ENCODE measurements around the gene PRKAR1B. TPM values are rescaled to one million over a fixed set of nuclear protein-coding genes. Genes with fewer than 3 reads are reported as not detected.

Gene PRKAR1B
- polyA plus RNA-seq, 3 donors, result 38.9 to 42.7 (median 39.9) TPM

DNA sequence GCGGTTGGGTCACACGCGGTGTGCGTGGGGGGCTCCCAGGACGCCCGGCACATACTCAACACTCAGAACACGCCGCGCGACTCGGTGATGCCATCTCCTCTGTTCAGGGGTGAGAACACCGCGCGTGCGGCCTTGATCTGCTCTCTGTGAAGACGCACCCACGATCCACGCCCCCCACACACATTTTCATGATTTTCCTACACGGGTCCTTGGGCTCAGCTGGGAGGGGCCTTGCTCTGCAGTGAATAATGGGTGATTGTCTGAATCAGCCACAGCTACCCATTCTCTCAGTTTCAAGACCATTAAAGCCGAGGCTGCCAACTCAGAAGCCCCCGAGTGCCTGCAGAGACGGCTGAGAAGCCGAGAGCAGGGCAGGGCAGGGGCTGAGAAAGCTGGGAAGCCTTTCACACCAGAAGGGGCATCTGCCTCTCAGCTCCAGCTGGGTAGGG is 153.1 kb downstream of the PRKAR1B start:
- DNase-seq, result no peak

DNA sequence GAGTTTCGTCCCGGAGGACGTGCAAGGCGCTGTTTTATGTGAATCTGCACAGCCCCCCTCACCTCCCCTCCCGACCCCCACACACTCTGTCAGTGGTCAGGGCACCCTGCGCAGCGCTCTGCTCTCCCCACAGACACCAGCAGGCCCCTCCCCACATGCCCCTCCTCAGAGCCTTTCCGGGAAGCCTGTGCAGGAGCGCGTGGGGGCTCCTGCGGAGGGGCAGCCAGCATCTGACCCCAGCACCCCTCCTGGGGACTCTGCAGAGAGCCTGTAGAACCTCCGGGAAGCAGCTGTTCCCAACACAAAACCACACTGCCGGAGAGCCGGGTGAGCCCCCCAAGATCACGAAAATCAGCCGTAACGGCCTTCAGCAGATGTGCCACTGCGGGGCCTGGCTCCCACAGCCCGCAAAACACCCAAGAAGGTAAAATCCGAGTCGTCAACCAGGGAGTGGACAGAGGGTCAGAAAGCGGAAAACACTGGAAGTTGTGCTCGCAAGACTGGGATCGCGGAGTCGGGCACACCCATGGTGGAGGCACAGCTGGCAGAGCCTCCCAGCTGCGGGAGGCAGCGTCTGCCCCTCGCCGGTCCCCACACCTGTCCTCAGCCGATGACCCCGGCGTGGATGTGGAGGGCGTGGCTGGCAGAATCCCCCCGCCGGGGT is 153.7 kb downstream of the PRKAR1B start:
- DNase-seq, result no peak

GRCh38 chr7:572416-573268 is 154.4 kb downstream of the PRKAR1B start:
- DNase-seq, result peak; percentile 71

DNA sequence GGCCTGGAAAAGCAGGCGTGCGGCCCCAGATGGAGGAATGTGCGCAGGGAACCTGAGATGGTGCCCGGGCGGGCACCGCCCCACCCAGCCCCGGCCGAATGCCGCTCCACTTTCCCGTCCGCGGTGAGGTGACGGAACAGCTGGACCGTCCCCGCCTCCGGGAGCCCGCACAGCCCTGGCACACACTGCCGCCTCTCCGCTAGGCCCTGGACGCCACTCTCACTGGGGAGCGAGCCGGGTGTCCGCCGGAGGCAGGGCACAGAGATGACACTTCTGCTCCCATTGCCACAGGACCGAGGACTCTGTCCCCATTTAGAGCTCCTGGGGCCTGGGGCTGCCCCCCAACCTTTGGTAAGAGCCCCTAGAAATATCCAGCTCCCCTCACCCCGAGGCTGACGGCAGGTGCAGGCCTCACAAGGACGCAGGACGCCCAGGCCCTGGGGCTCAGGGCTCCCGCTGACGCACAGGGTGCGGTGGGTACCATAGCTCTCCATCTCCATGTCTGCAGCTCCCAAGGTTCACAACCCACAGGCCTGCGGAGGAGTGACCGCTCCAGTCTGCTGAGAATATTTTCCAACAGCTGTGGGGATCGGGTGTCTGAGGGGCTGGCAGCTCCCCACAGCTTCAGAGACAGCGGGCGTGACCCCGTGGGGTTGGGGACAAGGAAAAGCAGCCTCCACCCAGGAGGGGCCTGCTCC is 155.2 kb downstream of the PRKAR1B start:
- no peak for DNase-seq

- no peak for DNase-seq
Measured at GRCh38 chr7:571096-571717, 155.9 kb downstream of the PRKAR1B start.

GRCh38 chr7:570801-571070 is 156.3 kb downstream of the PRKAR1B start:
- no peak for DNase-seq

DNA sequence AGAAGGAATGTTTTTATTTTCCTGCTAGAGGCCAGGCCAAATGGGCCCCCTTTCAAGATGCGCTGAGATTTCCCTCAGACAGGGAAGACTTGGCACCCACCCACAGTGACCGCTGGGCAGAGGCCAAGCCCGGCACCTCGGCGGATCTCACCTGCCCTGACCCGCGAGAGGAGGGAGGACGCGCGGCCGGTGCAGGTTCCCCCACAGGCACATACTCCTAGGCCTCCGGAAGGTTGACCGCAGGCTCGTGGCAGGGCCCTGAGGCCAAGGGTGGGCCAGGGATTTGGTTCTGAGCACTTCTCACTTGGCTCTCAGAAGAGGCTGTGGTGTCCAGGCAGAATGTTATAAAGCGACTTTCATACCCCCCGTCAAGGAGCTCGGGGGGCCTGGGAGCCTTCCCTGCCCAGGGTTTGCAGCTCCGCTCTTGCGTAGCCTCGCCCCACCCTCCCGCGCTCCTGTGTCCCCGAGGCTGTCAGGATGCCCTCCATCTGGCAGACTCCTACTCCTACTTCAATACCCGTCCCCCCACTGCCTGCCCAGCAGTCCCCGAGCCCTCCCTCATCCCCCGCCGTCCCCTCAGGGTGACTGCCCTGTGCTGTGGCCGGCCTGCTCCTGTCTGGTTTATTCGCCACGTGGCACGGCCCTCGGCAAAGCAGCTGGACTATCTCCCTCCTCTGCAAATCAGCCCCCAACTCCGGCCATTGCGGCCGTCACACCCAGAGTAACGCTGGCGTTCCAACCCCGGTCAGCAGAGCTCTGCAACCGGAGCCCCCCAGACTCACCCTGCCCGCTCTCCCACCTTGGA is 156.9 kb downstream of the PRKAR1B start:
- DNase-seq, result no peak

GRCh38 chr7:569071-569855 is 157.8 kb downstream of the PRKAR1B start:
- DNase-seq, result no peak

DNA sequence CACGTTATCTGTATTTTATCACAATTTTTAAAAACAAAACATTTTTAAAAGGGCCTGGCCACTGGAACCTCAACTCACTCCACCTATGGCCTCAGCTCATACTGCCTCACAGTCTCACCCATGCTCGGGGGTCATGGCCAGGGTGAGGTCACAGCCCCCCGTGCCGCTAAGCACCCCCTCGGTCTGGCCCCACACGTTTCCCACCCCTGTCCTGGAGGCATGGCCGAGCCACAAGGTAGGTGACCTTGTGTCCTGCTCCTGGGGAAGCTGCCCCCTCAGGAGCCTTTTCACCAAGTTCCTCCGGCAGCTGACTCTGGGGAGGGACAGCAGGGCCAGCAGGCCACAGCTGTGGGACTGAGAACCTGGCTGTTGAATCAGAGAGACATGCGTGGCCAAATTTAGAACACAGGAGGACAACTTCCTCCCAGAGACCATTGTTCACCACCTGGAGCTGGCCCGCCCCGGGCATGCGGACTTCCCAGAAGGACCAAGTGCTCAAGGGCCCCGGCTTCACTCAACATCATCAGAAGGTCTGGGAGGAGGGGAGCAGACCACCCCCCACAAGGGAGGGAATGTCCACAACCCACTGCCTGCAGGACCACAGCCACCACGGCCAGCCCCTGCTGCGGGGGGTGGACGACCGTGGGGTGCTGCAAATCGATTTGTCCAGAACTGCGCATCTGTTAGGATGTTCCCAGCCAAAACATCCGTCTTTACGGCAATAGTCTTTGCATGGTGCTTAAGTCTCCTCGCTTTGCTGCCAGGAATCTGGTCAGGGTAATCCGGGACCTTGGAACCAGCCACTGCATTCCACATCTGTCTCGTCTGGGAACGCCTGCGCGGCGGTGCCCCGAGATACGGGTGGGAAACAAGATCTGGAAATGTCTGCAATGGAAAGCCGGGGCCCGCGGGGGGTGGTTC is 158.8 kb downstream of the PRKAR1B start:
- no peak for DNase-seq

DNA sequence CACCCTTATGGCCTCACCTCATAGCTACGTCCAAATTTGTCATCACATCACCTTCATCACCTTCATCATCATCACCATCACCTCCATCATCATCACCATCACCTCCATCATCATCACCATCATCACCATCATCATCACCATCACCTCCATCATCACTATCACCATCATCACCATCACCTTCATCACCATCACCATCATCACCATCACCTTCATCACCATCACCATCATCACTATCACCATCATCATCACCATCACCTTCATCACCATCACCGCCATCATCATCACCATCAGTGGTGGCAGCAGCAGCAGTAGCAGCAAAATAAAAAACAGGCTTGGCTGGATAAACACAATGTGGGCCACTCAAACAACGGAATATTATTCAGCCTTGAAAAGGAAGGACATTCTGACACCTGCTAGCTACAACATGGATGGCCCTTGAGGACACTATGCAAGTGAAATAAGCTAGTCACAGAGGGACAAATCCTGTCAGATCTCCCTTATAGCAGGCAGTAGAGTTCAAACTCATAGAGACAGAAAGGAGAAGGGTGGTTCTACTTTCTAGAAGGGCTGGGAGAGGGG is 159.7 kb downstream of the PRKAR1B start:
- DNase-seq, result no peak

GRCh38 chr7:566100-566499 is 161.0 kb downstream of the PRKAR1B start:
- DNase-seq, result no peak

GRCh38 chr7:564176-564865 is 162.8 kb downstream of the PRKAR1B start:
- DNase-seq, result no peak

GRCh38 chr7:563629-564170 is 163.4 kb downstream of the PRKAR1B start:
- no peak for DNase-seq

GRCh38 chr7:562789-563628 is 164.1 kb downstream of the PRKAR1B start:
- DNase-seq, result no peak

GRCh38 chr7:562374-562675 is 164.8 kb downstream of the PRKAR1B start:
- no peak for DNase-seq

DNA sequence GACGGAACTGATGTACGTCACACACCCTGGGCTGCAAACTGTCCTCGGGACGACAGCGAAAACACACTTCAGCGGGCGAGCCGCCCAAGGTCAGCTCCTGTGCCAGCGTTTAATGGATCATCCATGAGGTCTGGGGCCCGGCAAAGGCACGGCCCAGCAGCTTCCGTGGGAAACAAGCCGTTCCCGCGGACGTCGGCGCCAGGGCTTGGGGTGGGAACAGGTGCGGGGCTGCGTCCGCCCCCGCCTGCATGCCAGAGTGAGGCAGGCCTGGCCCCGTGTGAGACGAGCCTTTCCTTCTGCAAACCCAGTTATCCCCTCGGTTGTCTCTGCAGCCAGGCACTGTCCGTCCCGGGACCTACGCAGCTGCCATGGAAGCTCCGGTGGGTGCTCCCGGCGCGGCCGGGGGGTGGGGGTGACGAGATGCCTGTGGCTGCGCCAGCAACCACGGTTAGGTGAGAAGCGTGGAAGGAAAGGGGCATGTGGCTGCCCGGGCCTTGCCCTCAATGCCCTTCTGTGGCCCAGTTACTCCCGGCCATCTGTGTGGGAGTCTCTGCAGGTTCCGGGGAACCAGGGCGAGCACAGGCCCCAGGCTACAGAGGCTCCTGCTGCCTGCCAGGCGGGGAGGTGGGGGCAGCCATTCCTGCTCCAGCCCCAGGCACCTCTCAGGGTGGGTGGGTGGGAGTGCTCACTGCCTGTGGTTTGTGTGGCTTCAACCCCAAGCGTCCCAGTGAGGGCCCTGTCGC is 165.3 kb downstream of the PRKAR1B start:
- DNase-seq, result peak; percentile 76

All from renal pelvis (tissue), 4 donors.